SK-N-SH treated with all-trans-retinoic acid at 6 μM for 48 hours (cell line): ENCODE data around the gene JAKMIP1.

Experiments used
- ATAC-seq: fragments of 200-7000 bp; cut with Tn5 transposase; 3 replicates; pipeline ENCODE4 v1.9.1; 2020; ENCODE audit warnings: mild to moderate bottlenecking, moderate library complexity
- ARNTL ChIP-seq: fragments of 450-650 bp; formaldehyde crosslinking; IDR thresholded peaks from 2 replicates; pipeline ENCODE4 v1.5.0; 2020; ENCODE audit warnings: low read depth, mild to moderate bottlenecking, moderate library complexity, borderline replicate concordance
- BACH2 ChIP-seq: fragments of 250-450 bp; sonication (Bioruptor Pico); IDR thresholded peaks from 2 replicates; pipeline ENCODE4 v1.9.0; 2021; ENCODE audit warnings: mild to moderate bottlenecking, borderline replicate concordance
- CSDC2 ChIP-seq: fragments of 250-450 bp; sonication (Bioruptor Pico); IDR thresholded peaks from 2 replicates; pipeline ENCODE4 v1.5.0; 2020; ENCODE audit warnings: mild to moderate bottlenecking, moderate library complexity
- ESRRG ChIP-seq: fragments of 250-450 bp; sonication (Bioruptor Pico); IDR thresholded peaks from 2 replicates; pipeline ENCODE4 v1.6.1; 2021; ENCODE audit warnings: mild to moderate bottlenecking
- GLIS3 ChIP-seq: fragments of 250-450 bp; sonication (Bioruptor Pico); IDR thresholded peaks from 2 replicates; pipeline ENCODE4 v1.5.0; 2020; ENCODE audit warnings: mild to moderate bottlenecking, moderate library complexity
- ISL1 ChIP-seq: fragments of 250-450 bp; sonication (Bioruptor Pico); IDR thresholded peaks from 2 replicates; pipeline ENCODE4 v2.1.2; 2022; ENCODE audit warnings: mild to moderate bottlenecking, moderate library complexity
- OSR1 ChIP-seq: fragments of 250-450 bp; sonication (Bioruptor Pico); IDR thresholded peaks from 2 replicates; pipeline ENCODE4 v1.8.0; 2022; ENCODE audit warnings: moderate library complexity, mild to moderate bottlenecking, inconsistent platforms
- PPARA ChIP-seq: fragments of 250-450 bp; sonication (Bioruptor Pico); IDR thresholded peaks from 2 replicates; pipeline ENCODE4 v1.5.0; 2020; ENCODE audit warnings: mild to moderate bottlenecking, borderline replicate concordance
- TCF4 ChIP-seq: fragments of 250-450 bp; sonication (Bioruptor Pico); IDR thresholded peaks from 2 replicates; pipeline ENCODE4 v1.8.0; 2021; ENCODE audit warnings: mild to moderate bottlenecking, moderate library complexity, borderline replicate concordance
- TOX ChIP-seq: fragments of 250-450 bp; sonication (Bioruptor Pico); IDR thresholded peaks from 2 replicates; pipeline ENCODE4 v1.8.0; 2021; ENCODE audit warnings: mild to moderate bottlenecking, moderate library complexity, borderline replicate concordance
- ZC3H10 ChIP-seq: fragments of 250-450 bp; sonication (Bioruptor Pico); IDR thresholded peaks from 2 replicates; pipeline ENCODE4 v1.5.1; 2021; ENCODE audit warnings: mild to moderate bottlenecking, moderate library complexity
- ZFP3 ChIP-seq: fragments of 250-450 bp; sonication (Bioruptor Pico); IDR thresholded peaks from 2 replicates; pipeline ENCODE4 v1.5.0; 2020; ENCODE audit warnings: mild to moderate bottlenecking, moderate library complexity
- ZFP30 ChIP-seq: fragments of 450-650 bp; formaldehyde crosslinking; IDR thresholded peaks from 2 replicates; pipeline ENCODE4 v1.5.0; 2022; ENCODE audit warnings: mild to moderate bottlenecking, moderate library complexity
- ZNF565 ChIP-seq: fragments of 450-650 bp; formaldehyde crosslinking; conservative IDR thresholded peaks from 2 replicates; pipeline ENCODE4 v1.5.0; 2020; ENCODE audit warnings: low read depth, mild to moderate bottlenecking, moderate library complexity
- ZNF70 ChIP-seq: fragments of 450-650 bp; formaldehyde crosslinking; IDR thresholded peaks from 2 replicates; pipeline ENCODE4 v1.5.0; 2020; ENCODE audit warnings: mild to moderate bottlenecking, moderate library complexity
- TF ChIP-seq, protein P1 (sequence below): fragments of 250-450 bp; sonication (Bioruptor Pico); IDR thresholded peaks from 2 replicates; pipeline ENCODE4 v1.5.1; 2021; ENCODE audit warnings: mild to moderate bottlenecking, moderate library complexity
- TF ChIP-seq, protein P2 (sequence below): fragments of 250-450 bp; sonication (Bioruptor Pico); IDR thresholded peaks from 2 replicates; pipeline ENCODE4 v1.5.0; 2020; ENCODE audit warnings: mild to moderate bottlenecking, moderate library complexity
- TF ChIP-seq, protein P3 (sequence below): fragments of 250-450 bp; sonication (Bioruptor Pico); IDR thresholded peaks from 2 replicates; pipeline ENCODE4 v1.8.0; 2020; ENCODE audit warnings: mild to moderate bottlenecking, moderate library complexity, borderline replicate concordance
- TF ChIP-seq, protein P4 (sequence below): fragments of 250-450 bp; sonication (Bioruptor Pico); IDR thresholded peaks from 2 replicates; pipeline ENCODE4 v1.5.1; 2020; ENCODE audit warnings: low read depth, mild to moderate bottlenecking, moderate library complexity
- TF ChIP-seq, protein P5 (sequence below): fragments of 250-450 bp; sonication (Bioruptor Pico); IDR thresholded peaks from 2 replicates; pipeline ENCODE4 v1.8.0; 2021; ENCODE audit warnings: low read depth, mild to moderate bottlenecking, moderate library complexity, borderline replicate concordance

Gene JAKMIP1

DNA sequence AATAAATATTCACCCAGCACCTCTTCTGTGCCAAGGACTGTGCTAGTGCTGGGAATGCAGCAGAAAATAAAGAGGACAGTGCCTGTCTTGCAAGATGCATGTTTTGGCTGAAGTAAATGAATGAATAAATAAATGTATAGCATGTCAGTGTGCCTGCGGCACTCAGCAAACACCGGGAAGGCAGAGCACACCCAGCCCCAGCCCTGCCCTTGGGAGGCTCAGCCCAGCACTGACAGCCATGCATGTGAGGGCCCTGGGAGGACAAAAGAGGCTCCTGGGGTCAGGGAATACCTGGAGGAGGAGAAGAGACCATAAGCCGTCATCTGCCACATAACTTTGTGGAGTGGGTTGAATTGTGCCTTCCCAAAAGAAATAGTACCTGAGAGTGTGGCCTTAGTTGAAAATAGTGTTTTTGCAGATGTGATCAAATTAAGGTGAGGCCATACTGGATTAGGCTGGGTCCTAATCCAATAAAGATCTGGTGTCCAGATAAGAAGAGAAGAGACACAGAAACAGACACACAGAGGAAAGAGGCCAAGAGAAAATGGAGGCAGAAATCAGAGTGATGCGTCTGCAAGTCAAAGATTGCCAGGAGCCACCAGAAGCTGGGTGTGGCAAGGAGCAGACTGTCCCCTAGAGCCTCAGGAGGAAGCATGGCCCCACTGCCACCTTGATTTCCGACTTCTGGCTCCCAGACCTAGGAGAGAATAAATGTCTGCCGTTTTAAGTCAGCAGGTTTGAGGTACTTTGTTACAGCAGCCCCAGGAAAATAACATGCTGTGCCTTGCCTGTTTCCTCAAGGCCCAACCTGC, 198.5 kb downstream of the JAKMIP1 start:
- TF ChIP-seq PPARA (no peak), ARNTL (CRISPR knock-in tag) (no peak), GLIS3 (no peak), ZC3H10 (CRISPR knock-in tag) (no peak), CSDC2 (CRISPR knock-in tag) (no peak), ISL1 (CRISPR knock-in tag) (no peak), ZFP3 (CRISPR knock-in tag) (no peak), OSR1 (no peak), TCF4 (CRISPR knock-in tag) (no peak), ZNF565 (CRISPR knock-in tag) (no peak), ZFP30 (CRISPR knock-in tag) (no peak), TOX (CRISPR knock-in tag) (no peak), ZNF70 (CRISPR knock-in tag) (no peak), ESRRG (CRISPR knock-in tag) (no peak)
- TF ChIP-seq, protein P1, sequence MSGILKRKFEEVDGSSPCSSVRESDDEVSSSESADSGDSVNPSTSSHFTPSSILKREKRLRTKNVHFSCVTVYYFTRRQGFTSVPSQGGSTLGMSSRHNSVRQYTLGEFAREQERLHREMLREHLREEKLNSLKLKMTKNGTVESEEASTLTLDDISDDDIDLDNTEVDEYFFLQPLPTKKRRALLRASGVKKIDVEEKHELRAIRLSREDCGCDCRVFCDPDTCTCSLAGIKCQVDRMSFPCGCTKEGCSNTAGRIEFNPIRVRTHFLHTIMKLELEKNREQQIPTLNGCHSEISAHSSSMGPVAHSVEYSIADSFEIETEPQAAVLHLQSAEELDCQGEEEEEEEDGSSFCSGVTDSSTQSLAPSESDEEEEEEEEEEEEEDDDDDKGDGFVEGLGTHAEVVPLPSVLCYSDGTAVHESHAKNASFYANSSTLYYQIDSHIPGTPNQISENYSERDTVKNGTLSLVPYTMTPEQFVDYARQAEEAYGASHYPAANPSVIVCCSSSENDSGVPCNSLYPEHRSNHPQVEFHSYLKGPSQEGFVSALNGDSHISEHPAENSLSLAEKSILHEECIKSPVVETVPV (CRISPR knock-in tag): no peak
- TF ChIP-seq, protein P2, sequence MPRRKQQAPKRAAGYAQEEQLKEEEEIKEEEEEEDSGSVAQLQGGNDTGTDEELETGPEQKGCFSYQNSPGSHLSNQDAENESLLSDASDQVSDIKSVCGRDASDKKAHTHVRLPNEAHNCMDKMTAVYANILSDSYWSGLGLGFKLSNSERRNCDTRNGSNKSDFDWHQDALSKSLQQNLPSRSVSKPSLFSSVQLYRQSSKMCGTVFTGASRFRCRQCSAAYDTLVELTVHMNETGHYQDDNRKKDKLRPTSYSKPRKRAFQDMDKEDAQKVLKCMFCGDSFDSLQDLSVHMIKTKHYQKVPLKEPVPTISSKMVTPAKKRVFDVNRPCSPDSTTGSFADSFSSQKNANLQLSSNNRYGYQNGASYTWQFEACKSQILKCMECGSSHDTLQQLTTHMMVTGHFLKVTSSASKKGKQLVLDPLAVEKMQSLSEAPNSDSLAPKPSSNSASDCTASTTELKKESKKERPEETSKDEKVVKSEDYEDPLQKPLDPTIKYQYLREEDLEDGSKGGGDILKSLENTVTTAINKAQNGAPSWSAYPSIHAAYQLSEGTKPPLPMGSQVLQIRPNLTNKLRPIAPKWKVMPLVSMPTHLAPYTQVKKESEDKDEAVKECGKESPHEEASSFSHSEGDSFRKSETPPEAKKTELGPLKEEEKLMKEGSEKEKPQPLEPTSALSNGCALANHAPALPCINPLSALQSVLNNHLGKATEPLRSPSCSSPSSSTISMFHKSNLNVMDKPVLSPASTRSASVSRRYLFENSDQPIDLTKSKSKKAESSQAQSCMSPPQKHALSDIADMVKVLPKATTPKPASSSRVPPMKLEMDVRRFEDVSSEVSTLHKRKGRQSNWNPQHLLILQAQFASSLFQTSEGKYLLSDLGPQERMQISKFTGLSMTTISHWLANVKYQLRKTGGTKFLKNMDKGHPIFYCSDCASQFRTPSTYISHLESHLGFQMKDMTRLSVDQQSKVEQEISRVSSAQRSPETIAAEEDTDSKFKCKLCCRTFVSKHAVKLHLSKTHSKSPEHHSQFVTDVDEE (CRISPR knock-in tag): no peak
- TF ChIP-seq, protein P3, sequence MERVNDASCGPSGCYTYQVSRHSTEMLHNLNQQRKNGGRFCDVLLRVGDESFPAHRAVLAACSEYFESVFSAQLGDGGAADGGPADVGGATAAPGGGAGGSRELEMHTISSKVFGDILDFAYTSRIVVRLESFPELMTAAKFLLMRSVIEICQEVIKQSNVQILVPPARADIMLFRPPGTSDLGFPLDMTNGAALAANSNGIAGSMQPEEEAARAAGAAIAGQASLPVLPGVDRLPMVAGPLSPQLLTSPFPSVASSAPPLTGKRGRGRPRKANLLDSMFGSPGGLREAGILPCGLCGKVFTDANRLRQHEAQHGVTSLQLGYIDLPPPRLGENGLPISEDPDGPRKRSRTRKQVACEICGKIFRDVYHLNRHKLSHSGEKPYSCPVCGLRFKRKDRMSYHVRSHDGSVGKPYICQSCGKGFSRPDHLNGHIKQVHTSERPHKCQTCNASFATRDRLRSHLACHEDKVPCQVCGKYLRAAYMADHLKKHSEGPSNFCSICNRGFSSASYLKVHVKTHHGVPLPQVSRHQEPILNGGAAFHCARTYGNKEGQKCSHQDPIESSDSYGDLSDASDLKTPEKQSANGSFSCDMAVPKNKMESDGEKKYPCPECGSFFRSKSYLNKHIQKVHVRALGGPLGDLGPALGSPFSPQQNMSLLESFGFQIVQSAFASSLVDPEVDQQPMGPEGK: no peak
- TF ChIP-seq, protein P4, sequence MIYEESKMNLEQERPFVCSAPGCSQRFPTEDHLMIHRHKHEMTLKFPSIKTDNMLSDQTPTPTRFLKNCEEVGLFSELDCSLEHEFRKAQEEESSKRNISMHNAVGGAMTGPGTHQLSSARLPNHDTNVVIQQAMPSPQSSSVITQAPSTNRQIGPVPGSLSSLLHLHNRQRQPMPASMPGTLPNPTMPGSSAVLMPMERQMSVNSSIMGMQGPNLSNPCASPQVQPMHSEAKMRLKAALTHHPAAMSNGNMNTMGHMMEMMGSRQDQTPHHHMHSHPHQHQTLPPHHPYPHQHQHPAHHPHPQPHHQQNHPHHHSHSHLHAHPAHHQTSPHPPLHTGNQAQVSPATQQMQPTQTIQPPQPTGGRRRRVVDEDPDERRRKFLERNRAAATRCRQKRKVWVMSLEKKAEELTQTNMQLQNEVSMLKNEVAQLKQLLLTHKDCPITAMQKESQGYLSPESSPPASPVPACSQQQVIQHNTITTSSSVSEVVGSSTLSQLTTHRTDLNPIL (CRISPR knock-in tag): no peak
- no peak for ATAC-seq

DNA sequence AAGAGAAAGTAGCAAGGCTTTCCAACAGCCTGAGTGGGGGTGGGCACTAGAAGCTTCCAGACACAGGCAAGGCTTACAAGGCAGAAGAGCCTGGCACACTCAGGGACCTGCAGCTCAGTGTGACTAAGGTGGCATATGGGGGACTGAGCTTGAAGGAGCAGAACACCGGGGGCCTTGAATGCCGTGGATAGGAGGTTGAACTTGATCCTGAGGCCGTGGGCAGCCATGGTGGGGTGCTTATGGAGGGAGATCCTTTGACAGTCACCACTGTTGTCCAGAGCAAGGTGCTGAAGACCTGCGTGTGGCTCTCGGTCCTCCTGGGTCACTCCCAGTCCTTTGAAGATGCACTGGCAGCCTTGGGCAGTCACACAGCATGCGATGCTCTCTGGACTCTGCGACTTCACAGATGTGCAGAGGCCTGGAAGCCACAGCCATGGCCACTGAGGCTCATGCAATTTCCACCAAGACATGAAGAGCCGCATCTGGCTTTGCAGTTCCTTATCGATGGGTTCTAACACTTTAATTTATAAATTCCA, 200.5 kb downstream of the JAKMIP1 start:
- no peak for ATAC-seq
- TF ChIP-seq, protein P5, sequence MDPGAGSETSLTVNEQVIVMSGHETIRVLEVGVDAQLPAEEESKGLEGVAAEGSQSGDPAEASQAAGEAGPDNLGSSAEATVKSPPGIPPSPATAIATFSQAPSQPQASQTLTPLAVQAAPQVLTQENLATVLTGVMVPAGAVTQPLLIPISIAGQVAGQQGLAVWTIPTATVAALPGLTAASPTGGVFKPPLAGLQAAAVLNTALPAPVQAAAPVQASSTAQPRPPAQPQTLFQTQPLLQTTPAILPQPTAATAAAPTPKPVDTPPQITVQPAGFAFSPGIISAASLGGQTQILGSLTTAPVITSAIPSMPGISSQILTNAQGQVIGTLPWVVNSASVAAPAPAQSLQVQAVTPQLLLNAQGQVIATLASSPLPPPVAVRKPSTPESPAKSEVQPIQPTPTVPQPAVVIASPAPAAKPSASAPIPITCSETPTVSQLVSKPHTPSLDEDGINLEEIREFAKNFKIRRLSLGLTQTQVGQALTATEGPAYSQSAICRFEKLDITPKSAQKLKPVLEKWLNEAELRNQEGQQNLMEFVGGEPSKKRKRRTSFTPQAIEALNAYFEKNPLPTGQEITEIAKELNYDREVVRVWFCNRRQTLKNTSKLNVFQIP: no peak

DNA sequence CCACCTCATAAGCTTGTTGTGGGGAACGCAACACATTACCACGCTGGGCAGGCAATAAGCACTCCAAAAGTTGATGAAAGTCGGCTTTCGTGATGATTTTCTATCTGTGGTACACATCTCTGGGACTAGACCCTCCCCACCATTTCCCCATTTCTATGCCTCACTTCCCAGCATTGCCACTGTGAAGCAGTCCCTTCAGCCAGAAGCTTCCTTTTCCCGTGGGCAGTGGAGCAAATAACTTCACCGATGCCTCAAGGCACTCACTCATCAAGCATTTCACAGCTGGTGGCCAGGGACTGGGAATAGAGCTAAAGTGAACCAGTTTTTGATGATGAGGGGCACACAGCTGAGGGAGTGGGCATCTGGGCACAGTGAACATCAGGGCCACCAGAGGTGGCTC, 201.0 kb downstream of the JAKMIP1 start:
- ATAC-seq: no peak
- TF ChIP-seq ESRRG (CRISPR knock-in tag) (no peak), ZNF565 (CRISPR knock-in tag) (no peak), ZFP3 (CRISPR knock-in tag) (no peak), ISL1 (CRISPR knock-in tag) (no peak), TCF4 (CRISPR knock-in tag) (no peak), BACH2 (no peak)
- TF ChIP-seq, protein P1 (CRISPR knock-in tag): no peak
